Fibroblast of lung (primary cell): ENCODE measurements around the gene STK32C. TPM values are rescaled to one million over a fixed set of nuclear protein-coding genes. Genes with fewer than 3 reads are reported as not detected.

Source experiments
- DNase-seq, 2 donors: peaks; one replicate each; pipeline versions ENCODE4 v3.0.0 to v3.0.0-alpha.2; 2010; ENCODE audit warnings: low read depth in 2 of 2
- H2AFZ ChIP-seq: 2 replicates; pipeline ENCODE4 v1.5.1; 2012; ENCODE audit warnings: low read length, control low read depth, inconsistent platforms
- H3K27ac ChIP-seq: 2 replicates; pipeline ENCODE4 v1.5.1; 2011; ENCODE audit warnings: low read length, control low read depth; ENCODE audit not compliant: insufficient read depth
- H3K27me3 ChIP-seq: 2 replicates; pipeline ENCODE4 v1.5.1; 2011; ENCODE audit warnings: mild to moderate bottlenecking, low read length; ENCODE audit not compliant: control insufficient read depth, insufficient read depth
- H3K36me3 ChIP-seq: 2 replicates; pipeline ENCODE4 v1.5.1; 2011; ENCODE audit warnings: low read length; ENCODE audit not compliant: control insufficient read depth, insufficient read depth
- H3K4me1 ChIP-seq: 2 replicates; pipeline ENCODE4 v1.5.1; 2011; ENCODE audit warnings: low read length; ENCODE audit not compliant: control insufficient read depth, insufficient read depth; ENCODE audit errors: extremely low read depth
- H3K4me2 ChIP-seq: 2 replicates; pipeline ENCODE4 v1.5.1; 2011; ENCODE audit warnings: low read length, control low read depth; ENCODE audit not compliant: insufficient read depth; ENCODE audit errors: extremely low read depth
- H3K4me3 ChIP-seq, 4 experiments: fragments of 200-600 bp in 1 of 4; sonication (generic) in 1 of 4; replicated peaks in 1 of 4; 2 replicates each; pipeline ENCODE4 v1.5.1; 2011 to 2016; ENCODE audit warnings: low read length in 4 of 4, low read depth in 3 of 4, mild to moderate bottlenecking in 3 of 4, control low read depth in 2 of 4, inconsistent platforms in 1 of 4, mixed read lengths in 1 of 4; ENCODE audit not compliant: insufficient read depth in 1 of 4; ENCODE audit errors: control extremely low read depth in 1 of 4
- H3K79me2 ChIP-seq: 2 replicates; pipeline ENCODE4 v1.5.1; 2012; ENCODE audit warnings: mild to moderate bottlenecking, low read length, inconsistent platforms; ENCODE audit not compliant: control insufficient read depth, insufficient read depth
- H3K9ac ChIP-seq: 2 replicates; pipeline ENCODE4 v1.5.1; 2011; ENCODE audit warnings: mild to moderate bottlenecking, low read length, control low read depth; ENCODE audit not compliant: insufficient read depth
- H3K9me3 ChIP-seq: 2 replicates; pipeline ENCODE4 v1.5.1; 2012; ENCODE audit warnings: low read depth, low read length; ENCODE audit not compliant: control insufficient read depth, insufficient read depth
- H4K20me1 ChIP-seq: 2 replicates; pipeline ENCODE4 v1.5.1; 2011; ENCODE audit warnings: low read length; ENCODE audit not compliant: control insufficient read depth, insufficient read depth; ENCODE audit errors: extremely low read depth
- CTCF ChIP-seq, 2 donors: IDR thresholded peaks in 1 of 2; conservative IDR thresholded peaks in 1 of 2; 1 replicate in 1 of 2; 2 replicates in 1 of 2; pipeline ENCODE4 v1.5.1; 2011 to 2012; ENCODE audit warnings: low read length in 2 of 2, control low read depth in 1 of 2, inconsistent platforms in 1 of 2, low read depth in 1 of 2, mild to moderate bottlenecking in 1 of 2
- EZH2 ChIP-seq: IDR thresholded peaks from 2 replicates; pipeline ENCODE4 v1.5.1; 2012; ENCODE audit warnings: low read length, control low read depth, mild to moderate bottlenecking; ENCODE audit errors: missing control alignments
- polyA plus RNA-seq, 2 donors: library from polyadenylated mRNA; depleted of rRNA in 1 of 2; stranded (reverse) in 1 of 2; unstranded in 1 of 2; fragments of >200 nt; gene quantifications; 2 replicates each; pipeline ENCODE4 v1.2.1, GENCODE V29; 2011 to 2012; ENCODE audit warnings: missing spikeins in 1 of 2
- total RNA-seq: library from RNA; depleted of rRNA; stranded (reverse); fragments of >200 nt; gene quantifications from 2 replicates; pipeline ENCODE4 v1.2.1, GENCODE V29; 2014

STK32C gene
- total and polyA plus RNA-seq, 2 donors (not counting 1 experiment from before 2014, with no cell fraction given): 4.4 to 21.5 TPM

DNA sequence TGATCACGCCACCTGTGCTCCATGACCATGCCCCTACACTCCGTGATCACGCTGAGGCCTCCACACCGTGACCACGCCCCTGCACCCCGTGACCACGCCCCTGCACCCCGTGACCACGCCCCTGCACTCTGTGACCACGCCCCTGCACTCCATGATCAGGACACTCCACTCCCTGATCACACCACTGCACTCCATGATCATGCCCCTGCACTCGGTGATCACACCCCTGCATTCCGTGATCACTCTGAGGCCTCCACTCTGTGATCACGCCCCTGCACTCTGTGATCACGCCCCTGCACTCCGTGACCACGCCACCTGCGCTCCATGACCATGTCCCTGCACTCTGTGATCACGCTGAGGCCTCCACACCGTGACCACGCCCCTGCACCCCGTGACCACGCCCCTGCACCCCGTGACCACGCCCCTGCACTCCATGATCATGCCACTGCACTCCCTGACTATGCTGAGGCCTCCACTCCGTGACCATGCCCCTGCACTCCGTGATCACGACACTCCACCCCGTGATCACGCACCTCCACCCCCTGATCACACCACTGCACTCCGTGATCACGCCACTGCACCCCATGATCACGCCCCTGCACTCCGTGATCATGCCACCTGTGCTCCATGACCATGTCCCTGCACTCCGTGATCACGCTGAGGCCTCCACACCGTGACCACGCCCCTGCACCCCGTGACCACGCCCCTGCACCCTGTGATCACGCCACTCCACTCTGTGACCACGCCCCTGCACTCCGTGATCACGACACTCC is 27.7 kb downstream of the STK32C start:
- Histone ChIP-seq H3K4me1 (no peaks in the 10 kb centered on the region), H4K20me1 (no peaks in the 10 kb centered on the region), H3K9ac (no peak overlapping the region), H3K79me2 (no peaks in the 10 kb centered on the region), H3K4me3 (no peak overlapping the region), H3K27ac (no peak overlapping the region), H3K4me2 (no peak overlapping the region), H3K27me3 (peaks cover 8% of the 10 kb centered on the region), H3K36me3 (no peaks in the 10 kb centered on the region), H3K9me3 (no peaks in the 10 kb centered on the region), H2AFZ (no peak overlapping the region)
- TF ChIP-seq CTCF (conservative IDR thresholded peaks at IDR 0.05 in 1 of 2, IDR thresholded peaks at IDR 0.05 in 1 of 2; ENCODE audit: low read depth in 1 of 2, low read length in 2 of 2): no peak
- no peak for TF ChIP-seq EZH2
- DNase-seq: no peak

DNA sequence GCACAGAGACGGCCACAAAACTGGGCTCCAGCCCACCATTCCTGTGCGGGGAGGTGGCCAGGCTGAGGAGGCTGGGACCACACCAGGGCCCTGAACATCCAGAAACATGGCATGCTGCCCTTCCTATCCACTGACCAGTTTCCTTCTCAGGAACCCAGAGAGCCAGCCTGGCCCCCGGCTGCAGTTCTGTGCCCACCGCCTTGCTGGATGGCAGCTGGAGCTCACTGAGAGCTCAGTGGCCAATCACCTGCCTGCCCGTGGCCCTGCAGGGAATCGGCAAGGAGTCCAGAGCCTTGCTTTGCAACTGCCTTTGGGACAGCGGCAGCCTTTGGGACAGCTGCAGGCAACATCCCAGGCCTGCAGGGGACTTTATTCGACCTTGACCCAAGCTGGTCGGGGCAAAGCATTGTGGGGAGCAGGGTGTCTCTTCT is 30.4 kb downstream of the STK32C start:
- no peak overlapping the region for H3K4me2 ChIP-seq
- DNase-seq: no peak
- TF ChIP-seq CTCF (conservative IDR thresholded peaks at IDR 0.05 in 1 of 2, IDR thresholded peaks at IDR 0.05 in 1 of 2; ENCODE audit: low read depth in 1 of 2, low read length in 2 of 2): no peak
- TF ChIP-seq EZH2: no peak

GRCh38 chr10:132276706-132277105 is 31.0 kb downstream of the STK32C start:
- DNase-seq: no peak
- no peaks in the 10 kb centered on the region for H3K4me1 ChIP-seq
- no peaks in the 10 kb centered on the region for H3K27me3 ChIP-seq
- H2AFZ ChIP-seq: no peak overlapping the region
- no peak overlapping the region for H3K9ac ChIP-seq
- H4K20me1 ChIP-seq: no peaks in the 10 kb centered on the region
- H3K4me2 ChIP-seq: no peak overlapping the region
- H3K4me3 ChIP-seq: no peak overlapping the region
- no peak for TF ChIP-seq EZH2
- no peak for TF ChIP-seq CTCF (conservative IDR thresholded peaks at IDR 0.05 in 1 of 2, IDR thresholded peaks at IDR 0.05 in 1 of 2; ENCODE audit: low read depth in 1 of 2, low read length in 2 of 2)
- no peaks in the 10 kb centered on the region for H3K9me3 ChIP-seq
- no peaks in the 10 kb centered on the region for H3K79me2 ChIP-seq
- H3K36me3 ChIP-seq: no peaks in the 10 kb centered on the region
- H3K27ac ChIP-seq: no peak overlapping the region

More for the DNA sequence above, 30.4 kb downstream of the STK32C start:
- Histone ChIP-seq H3K79me2 (no peaks in the 10 kb centered on the region), H3K4me3 (no peak overlapping the region), H3K36me3 (no peaks in the 10 kb centered on the region), H2AFZ (no peak overlapping the region), H3K27me3 (no peaks in the 10 kb centered on the region), H3K27ac (no peak overlapping the region), H3K4me1 (no peaks in the 10 kb centered on the region), H3K9ac (no peak overlapping the region), H3K9me3 (no peaks in the 10 kb centered on the region), H4K20me1 (no peaks in the 10 kb centered on the region)
